Trophoblast cell (in vitro differentiated cells and primary cell): ENCODE data around the gene SLC6A8.

ENCODE experiments used
- DNase-seq, 2 donors: peaks; one replicate each; pipeline ENCODE4 v3.0.0-alpha.2; 2016
- H2AFZ ChIP-seq: 2 replicates; pipeline ENCODE4 v1.6.1; 2013; ENCODE audit warnings: low read length, moderate library complexity, mild to moderate bottlenecking; ENCODE audit not compliant: insufficient read depth, poor library complexity
- H2AK5ac ChIP-seq: 2 replicates; pipeline ENCODE4 v1.6.1; 2013; ENCODE audit warnings: mild to moderate bottlenecking, low read length
- H2BK120ac ChIP-seq: 2 replicates; pipeline ENCODE4 v1.6.1; 2013; ENCODE audit warnings: low read length, mild to moderate bottlenecking, moderate library complexity; ENCODE audit not compliant: insufficient read depth, poor library complexity
- H2BK12ac ChIP-seq: 2 replicates; pipeline ENCODE4 v1.6.1; 2013; ENCODE audit warnings: mild to moderate bottlenecking, low read length, moderate library complexity
- H2BK5ac ChIP-seq: 2 replicates; pipeline ENCODE4 v1.6.1; 2013; ENCODE audit warnings: low read length, low read depth, moderate library complexity, mild to moderate bottlenecking; ENCODE audit not compliant: poor library complexity
- H3K14ac ChIP-seq: 2 replicates; pipeline ENCODE4 v1.6.1; 2013; ENCODE audit warnings: mild to moderate bottlenecking, low read length
- H3K18ac ChIP-seq: 2 replicates; pipeline ENCODE4 v1.6.1; 2013; ENCODE audit warnings: mild to moderate bottlenecking, low read length
- H3K23ac ChIP-seq: 2 replicates; pipeline ENCODE4 v1.6.1; 2013; ENCODE audit warnings: low read length
- H3K27ac ChIP-seq: 2 replicates; pipeline ENCODE4 v1.5.1; 2013; ENCODE audit warnings: low read depth, mild to moderate bottlenecking, inconsistent platforms, low read length, moderate library complexity
- H3K27me3 ChIP-seq: 2 replicates; pipeline ENCODE4 v1.6.1; 2013; ENCODE audit warnings: inconsistent platforms, mild to moderate bottlenecking, low read length, moderate library complexity; ENCODE audit not compliant: insufficient read depth
- H3K36me3 ChIP-seq, 2 experiments: 1 replicate in 1 of 2; 2 replicates in 1 of 2; pipeline ENCODE4 v1.6.1; 2013; ENCODE audit warnings: low read length in 2 of 2, mild to moderate bottlenecking in 2 of 2, moderate library complexity in 1 of 2; ENCODE audit not compliant: insufficient read depth in 2 of 2, control insufficient read depth in 1 of 2
- H3K4ac ChIP-seq: 2 replicates; pipeline ENCODE4 v1.6.1; 2013; ENCODE audit warnings: low read depth, mild to moderate bottlenecking, low read length, moderate library complexity
- H3K4me1 ChIP-seq, 2 experiments: 1 replicate in 1 of 2; 2 replicates in 1 of 2; pipeline ENCODE4 v1.6.1; 2013; ENCODE audit warnings: low read length in 2 of 2, mild to moderate bottlenecking in 2 of 2, moderate library complexity in 1 of 2; ENCODE audit not compliant: insufficient read depth in 2 of 2, control insufficient read depth in 1 of 2
- H3K4me2 ChIP-seq: 2 replicates; pipeline ENCODE4 v1.6.1; 2013; ENCODE audit warnings: inconsistent platforms, mild to moderate bottlenecking, low read length, moderate library complexity
- H3K4me3 ChIP-seq: 2 replicates; pipeline ENCODE4 v1.5.1; 2013; ENCODE audit warnings: mild to moderate bottlenecking, low read depth, low read length, inconsistent platforms
- H3K79me1 ChIP-seq: one replicate; pipeline ENCODE4 v1.6.1; 2013; ENCODE audit warnings: low read length
- H3K79me2 ChIP-seq: 2 replicates; pipeline ENCODE4 v1.6.1; 2013; ENCODE audit warnings: low read length, mild to moderate bottlenecking; ENCODE audit not compliant: control insufficient read depth, insufficient read depth, poor library complexity
- H3K9ac ChIP-seq: 2 replicates; pipeline ENCODE4 v1.6.1; 2013; ENCODE audit warnings: mild to moderate bottlenecking, low read length
- H3K9me3 ChIP-seq: 2 replicates; pipeline ENCODE4 v1.6.1; 2013; ENCODE audit warnings: low read depth, mild to moderate bottlenecking, control low read depth, inconsistent platforms, low read length; ENCODE audit not compliant: insufficient read depth
- H4K12ac ChIP-seq: 2 replicates; pipeline ENCODE4 v1.6.1; 2013; ENCODE audit warnings: low read depth, mild to moderate bottlenecking, low read length, moderate library complexity
- H4K8ac ChIP-seq: 2 replicates; pipeline ENCODE4 v1.6.1; 2013; ENCODE audit warnings: low read depth, mild to moderate bottlenecking, low read length, moderate library complexity
- H4K91ac ChIP-seq: one replicate; pipeline ENCODE4 v1.6.1; 2013; ENCODE audit warnings: low read depth, mild to moderate bottlenecking, low read length, moderate library complexity
- WGBS: extraction: QIAGEN DNeasy Blood & Tissue Kit; methylation state at CpG from one replicate; pipeline ENCODE4 v1.1.7; 2013; ENCODE audit warnings: missing lambda C conversion rate; ENCODE audit not compliant: insufficient read length, insufficient coverage; ENCODE audit errors: extremely low coverage; 5-methylcytosine and 5-hydroxymethylcytosine counted together

The SLC6A8 gene

GRCh38 chrX:153669174-153669890 is 18.4 kb upstream of the SLC6A8 start:
- Histone ChIP-seq H3K4ac (no peak overlapping the region), H2AFZ (no peak overlapping the region), H4K91ac (no peak overlapping the region), H3K9me3 (no peaks in the 10 kb centered on the region), H3K23ac (no peak overlapping the region), H3K4me1 (peaks cover 0 to 3% of the 10 kb centered on the region in 2 experiments), H3K27ac (no peak overlapping the region), H4K12ac (no peak overlapping the region), H2BK120ac (no peak overlapping the region), H3K79me2 (no peaks in the 10 kb centered on the region), H3K27me3 (peaks cover 3% of the 10 kb centered on the region), H3K79me1 (no peaks in the 10 kb centered on the region), H4K8ac (no peak overlapping the region), H3K4me3 (no peak overlapping the region), H2BK5ac (no peak overlapping the region), H3K18ac (no peak overlapping the region), H3K9ac (no peak overlapping the region), H3K14ac (no peak overlapping the region), H2BK12ac (no peak overlapping the region), H3K36me3 (no peaks in the 10 kb centered on the region), H2AK5ac (no peak overlapping the region), H3K4me2 (no peak overlapping the region)
- WGBS: no CpG with 5 or more reads among the region's 17 CpGs
- peak in 1 of 2 donors; percentile 39 for DNase-seq

GRCh38 chrX:153669901-153670731 is 17.6 kb upstream of the SLC6A8 start:
- no peak overlapping the region for H2BK120ac ChIP-seq
- H3K79me1 ChIP-seq: no peaks in the 10 kb centered on the region
- peaks cover 3% of the 10 kb centered on the region for H3K27me3 ChIP-seq
- H3K18ac ChIP-seq: no peak overlapping the region
- no peak overlapping the region for H2AFZ ChIP-seq
- no peak overlapping the region for H2BK5ac ChIP-seq
- H2AK5ac ChIP-seq: no peak overlapping the region
- no peaks in the 10 kb centered on the region for H3K9me3 ChIP-seq
- H3K4me2 ChIP-seq: no peak overlapping the region
- H4K12ac ChIP-seq: no peak overlapping the region
- H4K8ac ChIP-seq: no peak overlapping the region
- WGBS: no CpG with 5 or more reads among the region's 23 CpGs
- no peak overlapping the region for H4K91ac ChIP-seq
- no peak overlapping the region for H2BK12ac ChIP-seq
- no peaks in the 10 kb centered on the region for H3K36me3 ChIP-seq
- H3K9ac ChIP-seq: no peak overlapping the region
- H3K4me1 ChIP-seq: peaks cover 0 to 3% of the 10 kb centered on the region in 2 experiments
- H3K4ac ChIP-seq: no peak overlapping the region
- no peak overlapping the region for H3K4me3 ChIP-seq
- H3K27ac ChIP-seq: no peak overlapping the region
- H3K14ac ChIP-seq: no peak overlapping the region
- DNase-seq: no peak
- H3K79me2 ChIP-seq: no peaks in the 10 kb centered on the region
- no peak overlapping the region for H3K23ac ChIP-seq

GRCh38 chrX:153670748-153671588 is 16.8 kb upstream of the SLC6A8 start:
- Histone ChIP-seq H3K14ac (no peak overlapping the region), H4K8ac (no peak overlapping the region), H3K18ac (no peak overlapping the region), H3K9me3 (no peaks in the 10 kb centered on the region), H4K12ac (no peak overlapping the region), H3K4me1 (peaks cover 0 to 3% of the 10 kb centered on the region in 2 experiments), H2BK12ac (no peak overlapping the region), H3K27me3 (peaks cover 3% of the 10 kb centered on the region), H3K79me2 (no peaks in the 10 kb centered on the region), H2BK5ac (no peak overlapping the region), H3K23ac (no peak overlapping the region), H2AFZ (no peak overlapping the region), H3K36me3 (no peaks in the 10 kb centered on the region), H3K4me3 (no peak overlapping the region), H3K4me2 (no peak overlapping the region), H4K91ac (no peak overlapping the region), H3K79me1 (no peaks in the 10 kb centered on the region), H3K27ac (no peak overlapping the region), H3K4ac (no peak overlapping the region), H3K9ac (no peak overlapping the region), H2BK120ac (no peak overlapping the region), H2AK5ac (no peak overlapping the region)
- DNase-seq: no peak
- WGBS: no CpG with 5 or more reads among the region's 23 CpGs
